IMR-90 (cell line): ENCODE measurements around the gene SPTLC1. TPM values are rescaled to one million over a fixed set of nuclear protein-coding genes. Genes with fewer than 3 reads are reported as not detected.
A peak's percentile ranks its signal among the peaks of the same experiment; 100 is the strongest.

Experiments
- ATAC-seq: fragments of 200-7000 bp; cut with Tn5 transposase; 2 replicates; pipeline ENCODE4 v1.9.1; 2020; ENCODE audit warnings: low read depth, mild to moderate bottlenecking, moderate library complexity
- BruUV-seq: library from RNA; stranded (reverse); fragments of 400-500 nt; replicated peaks from 2 replicates; lab custom pipeline; 2021; lab: Mats Ljungman, UMichigan
- CTCF ChIA-PET: fragments of 300-600 bp; formaldehyde crosslinking; extraction: SDS; loops from one replicate; lab custom pipeline; 2021; ENCODE audit warnings: antibody characterized with exemption; lab: Yijun Ruan, JAX
- POLR2A ChIA-PET: fragments of 300-600 bp; sonication (Branson Sonifier 250); formaldehyde crosslinking; loops from one replicate; lab custom pipeline; 2022; ENCODE audit warnings: antibody characterized with exemption; ENCODE audit not compliant: unreplicated experiment; lab: Charles Lee
- DNase-seq: peaks from one replicate; pipeline ENCODE4 v3.0.0; 2013
- H2AFZ ChIP-seq: replicated peaks from 2 replicates; pipeline ENCODE3; 2013; ENCODE audit warnings: low read length, mild to moderate bottlenecking; ENCODE audit not compliant: poor library complexity
- H2AK5ac ChIP-seq: 2 replicates; pipeline ENCODE4 v1.6.1; 2013; ENCODE audit warnings: low read depth, low read length, inconsistent platforms
- H2AK9ac ChIP-seq: replicated peaks from 2 replicates; pipeline ENCODE3; 2013; ENCODE audit warnings: mild to moderate bottlenecking, low read depth, low read length, moderate library complexity; ENCODE audit not compliant: poor library complexity
- H2BK120ac ChIP-seq: 2 replicates; pipeline ENCODE4 v1.6.1; 2013; ENCODE audit warnings: low read depth, low read length, inconsistent platforms
- H2BK15ac ChIP-seq: 3 replicates; pipeline ENCODE4 v1.6.1; 2013; ENCODE audit warnings: low read depth, low read length, inconsistent platforms
- H2BK20ac ChIP-seq: 2 replicates; pipeline ENCODE4 v1.6.1; 2013; ENCODE audit warnings: low read depth, mild to moderate bottlenecking, inconsistent platforms, low read length, moderate library complexity
- H2BK5ac ChIP-seq: 2 replicates; pipeline ENCODE4 v1.6.1; 2013; ENCODE audit warnings: mild to moderate bottlenecking, low read depth, low read length, inconsistent platforms; ENCODE audit not compliant: poor library complexity, severe bottlenecking
- H3K14ac ChIP-seq: replicated peaks from 2 replicates; pipeline ENCODE4 v1.6.1; 2013; ENCODE audit warnings: low read depth, low read length, inconsistent platforms
- H3K18ac ChIP-seq: 2 replicates; pipeline ENCODE4 v1.6.1; 2013; ENCODE audit warnings: low read depth, low read length, control low read depth
- H3K23ac ChIP-seq: 2 replicates; pipeline ENCODE4 v1.6.1; 2013; ENCODE audit warnings: low read depth, low read length, inconsistent platforms
- H3K27ac ChIP-seq: 2 replicates; pipeline ENCODE4 v1.5.1; 2013; ENCODE audit warnings: mild to moderate bottlenecking, control low read depth, low read length; ENCODE audit not compliant: insufficient read depth
- H3K27me3 ChIP-seq: 2 replicates; pipeline ENCODE4 v1.6.1; 2013; ENCODE audit warnings: low read length; ENCODE audit not compliant: control insufficient read depth, insufficient read depth
- H3K36me3 ChIP-seq: 2 replicates; pipeline ENCODE4 v1.6.1; 2013; ENCODE audit warnings: low read length, mixed read lengths; ENCODE audit not compliant: control insufficient read depth, insufficient read depth
- H3K4ac ChIP-seq: 2 replicates; pipeline ENCODE4 v1.6.1; 2013; ENCODE audit warnings: low read depth, low read length, inconsistent platforms
- H3K4me1 ChIP-seq: 2 replicates; pipeline ENCODE4 v1.6.1; 2013; ENCODE audit warnings: low read length, mixed read lengths; ENCODE audit not compliant: control insufficient read depth, insufficient read depth
- H3K4me2 ChIP-seq: 2 replicates; pipeline ENCODE4 v1.6.1; 2013; ENCODE audit warnings: low read depth, mild to moderate bottlenecking, control low read depth, low read length, moderate library complexity
- H3K4me3 ChIP-seq: 2 replicates; pipeline ENCODE4 v1.5.1; 2013; ENCODE audit warnings: low read depth, mild to moderate bottlenecking, control low read depth, low read length, moderate library complexity; ENCODE audit not compliant: insufficient read depth
- H3K56ac ChIP-seq: 2 replicates; pipeline ENCODE4 v1.6.1; 2013; ENCODE audit warnings: low read length, inconsistent platforms; ENCODE audit not compliant: insufficient read depth; ENCODE audit errors: extremely low read depth
- H3K79me1 ChIP-seq, 2 experiments: 2 replicates each; pipeline ENCODE4 v1.6.1; 2013; ENCODE audit warnings: low read length in 2 of 2, inconsistent platforms in 1 of 2, low read depth in 1 of 2
- H3K9ac ChIP-seq: 2 replicates; pipeline ENCODE4 v1.6.1; 2013; ENCODE audit warnings: low read depth, low read length, control low read depth
- H3K9me1 ChIP-seq: 2 replicates; pipeline ENCODE4 v1.6.1; 2013; ENCODE audit warnings: low read length, inconsistent platforms; ENCODE audit not compliant: insufficient read depth
- H3K9me3 ChIP-seq: 2 replicates; pipeline ENCODE4 v1.6.1; 2013; ENCODE audit warnings: low read length; ENCODE audit not compliant: control insufficient read depth, insufficient read depth
- H4K20me1 ChIP-seq: 2 replicates; pipeline ENCODE4 v1.6.1; 2013; ENCODE audit warnings: low read length, inconsistent platforms; ENCODE audit not compliant: insufficient read depth
- H4K5ac ChIP-seq: 2 replicates; pipeline ENCODE4 v1.6.1; 2013; ENCODE audit warnings: mild to moderate bottlenecking, low read depth, low read length, control low read depth
- H4K8ac ChIP-seq, 2 experiments: 2 replicates each; pipeline ENCODE4 v1.6.1; 2013; ENCODE audit warnings: low read depth in 2 of 2, low read length in 2 of 2, control low read depth in 1 of 2, inconsistent platforms in 1 of 2
- H4K91ac ChIP-seq: 2 replicates; pipeline ENCODE4 v1.6.1; 2013; ENCODE audit warnings: low read depth, low read length, inconsistent platforms; ENCODE audit not compliant: insufficient read depth
- BHLHE40 ChIP-seq: fragments of 150-350 bp; IDR thresholded peaks from 2 replicates; pipeline ENCODE4 v1.6.1; 2016; ENCODE audit warnings: mild to moderate bottlenecking, low read depth, low read length
- CEBPB ChIP-seq: IDR thresholded peaks from 2 replicates; pipeline ENCODE4 v1.6.1; 2012; ENCODE audit warnings: low read depth, low read length, improper control_type of control experiment
- FOS ChIP-seq: fragments of 150-350 bp; IDR thresholded peaks from 2 replicates; pipeline ENCODE4 v1.6.1; 2016; ENCODE audit warnings: low read depth, low read length
- MAFK ChIP-seq: IDR thresholded peaks from 2 replicates; pipeline ENCODE4 v1.6.1; 2012; ENCODE audit warnings: low read depth, low read length, improper control_type of control experiment
- MAZ ChIP-seq: IDR thresholded peaks from 2 replicates; pipeline ENCODE4 v1.6.1; 2012; ENCODE audit warnings: low read depth, mild to moderate bottlenecking, low read length, improper control_type of control experiment, moderate library complexity, borderline replicate concordance
- MXI1 ChIP-seq: IDR thresholded peaks from 2 replicates; pipeline ENCODE4 v1.6.1; 2012; ENCODE audit warnings: low read depth, mild to moderate bottlenecking, low read length, moderate library complexity, borderline replicate concordance
- NFE2L2 ChIP-seq: fragments of 150-350 bp; IDR thresholded peaks from 2 replicates; pipeline ENCODE4 v1.6.1; 2016; ENCODE audit warnings: low read depth, mild to moderate bottlenecking, low read length
- POLR2A ChIP-seq: IDR thresholded peaks from 2 replicates; pipeline ENCODE4 v1.6.1; 2012; ENCODE audit warnings: mild to moderate bottlenecking, low read depth, low read length
- RCOR1 ChIP-seq: IDR thresholded peaks from 2 replicates; pipeline ENCODE4 v1.6.1; 2012; ENCODE audit warnings: mild to moderate bottlenecking, low read length, improper control_type of control experiment; ENCODE audit not compliant: insufficient replicate concordance
- SMC3 ChIP-seq: fragments of 150-350 bp; IDR thresholded peaks from 2 replicates; pipeline ENCODE4 v1.6.1; 2016; ENCODE audit warnings: low read depth, mild to moderate bottlenecking, antibody characterized with exemption, low read length, moderate library complexity
- WGBS, 2 experiments: methylation state at CpG; one replicate each; pipeline versions ENCODE4 v1.1.5 to v1.1.7; 2013; ENCODE audit warnings: missing lambda C conversion rate in 2 of 2; ENCODE audit not compliant: insufficient read length in 1 of 2; ENCODE audit errors: extremely low coverage in 2 of 2; 5-methylcytosine and 5-hydroxymethylcytosine counted together
- dilution Hi-C: fragments of 300-500 bp; cut with HindIII; formaldehyde crosslinking; loops from one replicate; pipeline ENCODE4 v1.14.3; 2018; ENCODE audit warnings: low sequenced_read_pairs; ENCODE audit not compliant: unreplicated experiment
- in situ Hi-C: fragments of 300-500 bp; cut with MboI; formaldehyde crosslinking; loops from 3 replicates; pipeline ENCODE4 v1.14.3; 2019; ENCODE audit warnings: low sequenced_read_pairs, inconsistent platforms, mixed read lengths
- intact Hi-C: fragments of 100-400 bp; cut with micrococcal nuclease; formaldehyde crosslinking; loops from 2 replicates; pipeline ENCODE4 v1.10.0; 2022
- polyA plus RNA-seq, 3 experiments: library from polyadenylated mRNA; depleted of rRNA; stranded (reverse); fragments of >200 nt; gene quantifications; 2 replicates each; pipeline ENCODE4 v1.2.3, GENCODE V29; 2012; ENCODE audit warnings: low replicate concordance in 1 of 3
- total RNA-seq: library from RNA; depleted of rRNA; stranded (reverse); fragments of >200 nt; gene quantifications from 2 replicates; pipeline ENCODE4 v1.2.3, GENCODE V29; 2012
- TF ChIP-seq, protein P1 (sequence below): conservative IDR thresholded peaks from 2 replicates; pipeline ENCODE4 v1.5.1; 2012; ENCODE audit warnings: mild to moderate bottlenecking, low read depth, low read length, improper control_type of control experiment
- TF ChIP-seq, protein P2 (sequence below): fragments of 150-350 bp; IDR thresholded peaks from 2 replicates; pipeline ENCODE4 v1.6.1; 2016; ENCODE audit warnings: low read depth, mild to moderate bottlenecking, low read length, moderate library complexity, borderline replicate concordance
- TF ChIP-seq, protein P3 (sequence below): fragments of 150-350 bp; IDR thresholded peaks from 2 replicates; pipeline ENCODE4 v1.6.1; 2017; ENCODE audit warnings: mild to moderate bottlenecking, antibody characterized with exemption, low read length, low read depth

SPTLC1 gene
- total and polyA plus RNA-seq, 2 of the 4 experiments (the other 2 are of a cell fraction), result 65.7 to 92.7 TPM

GRCh38 chr9:92140074-92140753 lies 25.0 kb upstream of the SPTLC1 start:
- peak; percentile 55 for ATAC-seq
- Histone ChIP-seq H2BK120ac (peak overlapping the region; percentile 99), H2AK9ac (peak overlapping the region; percentile 91), H3K4ac (peak overlapping the region; percentile 98), H4K5ac (peak overlapping the region; percentile 91), H3K9me3 (no peaks in the 10 kb centered on the region), H2BK15ac (peak overlapping the region; percentile 97; the same call in 2 of the 3 replicates), H3K56ac (peak overlapping the region; percentile 93; the same call in 1 of the 2 replicates), H3K27ac (peak overlapping the region; percentile 92), H3K4me3 (peak overlapping the region; percentile 65), H3K79me1 (peaks cover 6 to 55% of the 10 kb centered on the region in 2 experiments; a peak in 3 of 4 replicates), H3K36me3 (peaks cover 24% of the 10 kb centered on the region), H2BK20ac (peak overlapping the region; percentile 99), H3K14ac (peak overlapping the region; percentile 97), H3K18ac (peak overlapping the region; percentile 82), H4K20me1 (no peaks in the 10 kb centered on the region), H3K27me3 (no peaks in the 10 kb centered on the region), H3K4me2 (peak overlapping the region; percentile 90), H2AK5ac (peak overlapping the region; percentile 97), H4K8ac (peak overlapping the region; percentile 70 to 92), H3K9me1 (peaks cover 17% of the 10 kb centered on the region), H4K91ac (peak overlapping the region; percentile 99), H3K4me1 (peaks cover 35% of the 10 kb centered on the region), H3K23ac (peak overlapping the region; percentile 85), H2BK5ac (peak overlapping the region; percentile 78), H2AFZ (peak overlapping the region; percentile 87), H3K9ac (peak overlapping the region; percentile 89)
- POLR2A ChIA-PET, result interaction anchor here (0.6 kb wide), 1 partner anchor 113 kb away, joined by 5 read pairs; no protein-coding TSS in a partner anchor
- DNase-seq, result peak; percentile 65
- intact Hi-C loops, result loop anchor here (1.0 kb wide), 1 partner anchor 102 kb away; no protein-coding TSS in a partner anchor
- WGBS, 2 experiments, result 14% methylated on average over 12 of the region's 16 CpGs; no CpG with 5 or more reads in 1 of the 2 experiments
- CTCF ChIA-PET, result interaction anchor here (0.6 to 4.1 kb wide), 12 partner anchors 39 to 316 kb away, joined by 3 to 74 read pairs (median 4); partner anchors contain the start of genes CENPP and NOL8
- in situ Hi-C loops, result loop anchor here (5.0 kb wide), 1 partner anchor 102 kb away; no protein-coding TSS in a partner anchor
- no TSS peak for BruUV-seq
- dilution Hi-C loops, result no loop called here
- TF ChIP-seq, protein P1, sequence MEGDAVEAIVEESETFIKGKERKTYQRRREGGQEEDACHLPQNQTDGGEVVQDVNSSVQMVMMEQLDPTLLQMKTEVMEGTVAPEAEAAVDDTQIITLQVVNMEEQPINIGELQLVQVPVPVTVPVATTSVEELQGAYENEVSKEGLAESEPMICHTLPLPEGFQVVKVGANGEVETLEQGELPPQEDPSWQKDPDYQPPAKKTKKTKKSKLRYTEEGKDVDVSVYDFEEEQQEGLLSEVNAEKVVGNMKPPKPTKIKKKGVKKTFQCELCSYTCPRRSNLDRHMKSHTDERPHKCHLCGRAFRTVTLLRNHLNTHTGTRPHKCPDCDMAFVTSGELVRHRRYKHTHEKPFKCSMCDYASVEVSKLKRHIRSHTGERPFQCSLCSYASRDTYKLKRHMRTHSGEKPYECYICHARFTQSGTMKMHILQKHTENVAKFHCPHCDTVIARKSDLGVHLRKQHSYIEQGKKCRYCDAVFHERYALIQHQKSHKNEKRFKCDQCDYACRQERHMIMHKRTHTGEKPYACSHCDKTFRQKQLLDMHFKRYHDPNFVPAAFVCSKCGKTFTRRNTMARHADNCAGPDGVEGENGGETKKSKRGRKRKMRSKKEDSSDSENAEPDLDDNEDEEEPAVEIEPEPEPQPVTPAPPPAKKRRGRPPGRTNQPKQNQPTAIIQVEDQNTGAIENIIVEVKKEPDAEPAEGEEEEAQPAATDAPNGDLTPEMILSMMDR, result peak; percentile 92
- TF ChIP-seq SMC3, result peak; percentile 88
- TF ChIP-seq MAZ, result no peak
- TF ChIP-seq RCOR1, result no peak
- TF ChIP-seq, protein P2, sequence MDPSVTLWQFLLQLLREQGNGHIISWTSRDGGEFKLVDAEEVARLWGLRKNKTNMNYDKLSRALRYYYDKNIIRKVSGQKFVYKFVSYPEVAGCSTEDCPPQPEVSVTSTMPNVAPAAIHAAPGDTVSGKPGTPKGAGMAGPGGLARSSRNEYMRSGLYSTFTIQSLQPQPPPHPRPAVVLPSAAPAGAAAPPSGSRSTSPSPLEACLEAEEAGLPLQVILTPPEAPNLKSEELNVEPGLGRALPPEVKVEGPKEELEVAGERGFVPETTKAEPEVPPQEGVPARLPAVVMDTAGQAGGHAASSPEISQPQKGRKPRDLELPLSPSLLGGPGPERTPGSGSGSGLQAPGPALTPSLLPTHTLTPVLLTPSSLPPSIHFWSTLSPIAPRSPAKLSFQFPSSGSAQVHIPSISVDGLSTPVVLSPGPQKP, result no peak
- TF ChIP-seq NFE2L2, result no peak
- no peak for TF ChIP-seq CEBPB
- 0 out of 2 replicates have a peak, but pooled peaks have one; percentile 9 for TF ChIP-seq BHLHE40
- no peak for TF ChIP-seq MXI1
- TF ChIP-seq FOS, result no peak
- no peak for TF ChIP-seq POLR2A
- TF ChIP-seq MAFK, result no peak
- TF ChIP-seq, protein P3, sequence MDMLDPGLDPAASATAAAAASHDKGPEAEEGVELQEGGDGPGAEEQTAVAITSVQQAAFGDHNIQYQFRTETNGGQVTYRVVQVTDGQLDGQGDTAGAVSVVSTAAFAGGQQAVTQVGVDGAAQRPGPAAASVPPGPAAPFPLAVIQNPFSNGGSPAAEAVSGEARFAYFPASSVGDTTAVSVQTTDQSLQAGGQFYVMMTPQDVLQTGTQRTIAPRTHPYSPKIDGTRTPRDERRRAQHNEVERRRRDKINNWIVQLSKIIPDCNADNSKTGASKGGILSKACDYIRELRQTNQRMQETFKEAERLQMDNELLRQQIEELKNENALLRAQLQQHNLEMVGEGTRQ, result 0 out of 2 replicates have a peak, but pooled peaks have one; percentile 10
